Activated CD4-positive, alpha-beta T cell treated with anti-CD3 and anti-CD28 coated beads, Interleukin-2, amount 50 U/mL, for 4 hours (primary cell): ENCODE results near the gene SDHC.
"Not testable (repeated sequence)": the region's sequence is repeated elsewhere in the genome, so short reads cannot be mapped to it uniquely, and the experiment has no call there.

Source experiments
- DNase-seq, 2 experiments: peaks; one replicate each; pipeline ENCODE4 v3.0.0-alpha.2; 2020

Gene SDHC

GRCh38 chr1:161389158-161389557, 75.0 kb downstream of the SDHC start:
- DNase-seq = not testable (repeated sequence)

- DNase-seq = peak; percentile 92 to 94
Observed at GRCh38 chr1:161389691-161390558, 75.7 kb downstream of the SDHC start.

- no peak for DNase-seq
Observed at GRCh38 chr1:161390559-161390858, 76.3 kb downstream of the SDHC start.

GRCh38 chr1:161391136-161391535, 77.0 kb downstream of the SDHC start:
- not testable (repeated sequence) for DNase-seq

GRCh38 chr1:161391611-161392010, 77.4 kb downstream of the SDHC start:
- no peak for DNase-seq

GRCh38 chr1:161393151-161393550, 79.0 kb downstream of the SDHC start:
- no peak for DNase-seq

- not testable (repeated sequence) for DNase-seq
Observed at GRCh38 chr1:161397038-161397437, 82.9 kb downstream of the SDHC start.

- DNase-seq = no peak
Observed at GRCh38 chr1:161398900-161399256, 84.7 kb downstream of the SDHC start.

- peak; percentile 92 to 95 for DNase-seq
Observed at GRCh38 chr1:161399257-161399998, 85.2 kb downstream of the SDHC start.

- no peak for DNase-seq
Observed at GRCh38 chr1:161402446-161402845, 88.3 kb downstream of the SDHC start.

GRCh38 chr1:161404051-161404597, 89.9 kb downstream of the SDHC start:
- DNase-seq = no peak

- DNase-seq = not testable (repeated sequence)
Observed at GRCh38 chr1:161406551-161406950, 92.4 kb downstream of the SDHC start.

- DNase-seq = no peak
Observed at GRCh38 chr1:161407451-161407985, 93.3 kb downstream of the SDHC start.

GRCh38 chr1:161408429-161409052, 94.4 kb downstream of the SDHC start:
- no peak for DNase-seq

- DNase-seq = not testable (repeated sequence)
Observed at GRCh38 chr1:161409848-161410635, 95.9 kb downstream of the SDHC start.

GRCh38 chr1:161410636-161410970, 96.4 kb downstream of the SDHC start:
- not testable (repeated sequence) for DNase-seq
